ENCODE measurements around the gene RIMBP3B.
"Not testable (repeated sequence)": the region's sequence is repeated elsewhere in the genome, so short reads cannot be mapped to it uniquely, and the experiment has no call there.

Gene RIMBP3B

GRCh38 chr22:21418974-21419638, 35.6 kb downstream of the RIMBP3B start:
- not testable (repeated sequence) for DNase-seq

GRCh38 chr22:21420180-21420763, 36.7 kb downstream of the RIMBP3B start:
- DNase-seq, result not testable (repeated sequence)

DNA sequence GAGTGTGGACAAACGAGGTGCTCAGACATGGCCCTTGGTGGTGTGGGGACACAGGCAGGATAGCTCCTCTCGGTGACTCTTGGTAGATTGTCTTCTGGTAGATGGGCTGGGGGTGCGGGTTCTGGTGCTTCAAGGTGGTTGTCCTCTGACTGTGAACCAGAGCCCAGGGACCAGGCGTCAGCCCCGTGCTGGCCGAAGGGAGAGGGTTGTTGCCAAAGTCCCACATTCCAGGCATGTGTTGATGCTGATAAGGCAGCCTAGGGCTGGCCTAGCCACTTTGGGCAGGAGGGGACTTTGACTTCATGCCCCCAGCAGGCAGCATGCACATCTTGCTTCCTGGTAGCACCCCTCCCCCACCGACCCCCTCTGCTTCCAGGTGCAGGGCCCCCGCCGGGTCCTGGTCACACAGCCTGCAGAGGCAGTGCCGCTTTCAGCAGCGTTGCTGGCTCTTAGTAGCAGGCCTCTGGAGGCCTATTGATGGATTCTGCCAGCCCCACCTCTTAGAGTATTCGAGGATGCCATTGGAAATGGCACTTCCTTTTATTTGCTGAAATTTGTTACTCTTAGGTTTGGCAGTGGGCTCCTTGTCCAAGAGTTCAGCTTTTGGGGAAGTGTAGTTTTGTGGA, 40.6 kb downstream of the RIMBP3B start:
- DNase-seq, result not testable (repeated sequence)

GRCh38 chr22:21434378-21435233, 51.1 kb downstream of the RIMBP3B start:
- not testable (repeated sequence) for DNase-seq

DNA sequence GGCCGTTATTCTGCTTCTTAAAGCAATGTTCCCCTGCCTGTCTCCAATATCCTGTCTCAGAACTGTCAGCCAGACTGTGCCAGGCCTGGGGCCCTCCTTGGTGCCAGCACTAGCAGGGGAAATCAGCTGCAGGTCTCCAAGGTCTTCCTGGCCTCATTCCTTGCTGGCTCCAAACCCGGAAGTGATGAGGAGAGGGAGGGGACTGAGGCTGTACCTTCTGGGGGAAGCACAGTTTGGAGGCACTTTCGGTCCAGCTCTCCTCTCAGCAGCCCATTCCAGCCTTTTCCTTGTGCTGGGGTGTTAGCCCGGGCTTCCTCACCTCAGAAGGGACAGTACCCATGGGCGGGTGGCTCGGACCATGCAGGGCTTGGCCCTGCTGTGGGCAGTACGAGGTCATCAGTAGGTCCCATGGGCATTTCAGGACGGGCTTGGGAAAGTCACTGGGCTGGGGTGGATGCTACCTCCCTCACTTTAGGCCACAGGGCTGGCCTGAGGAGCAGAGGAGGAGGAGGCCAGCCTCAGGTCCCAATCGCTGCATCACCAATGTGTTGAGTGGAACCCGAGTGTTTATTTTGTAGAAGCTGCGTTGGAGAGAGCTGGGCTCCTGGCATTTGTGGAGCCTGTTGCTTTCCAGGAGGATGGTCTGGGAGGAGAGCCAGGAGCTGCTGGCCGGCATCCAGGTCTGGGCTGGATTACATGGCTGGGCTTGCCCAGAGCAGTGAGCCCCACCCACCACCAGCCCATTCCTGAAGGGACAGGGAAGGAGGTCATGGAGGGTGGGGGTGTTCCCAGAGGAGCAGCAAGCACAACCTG, 52.7 kb downstream of the RIMBP3B start:
- not testable (repeated sequence) for DNase-seq

DNA sequence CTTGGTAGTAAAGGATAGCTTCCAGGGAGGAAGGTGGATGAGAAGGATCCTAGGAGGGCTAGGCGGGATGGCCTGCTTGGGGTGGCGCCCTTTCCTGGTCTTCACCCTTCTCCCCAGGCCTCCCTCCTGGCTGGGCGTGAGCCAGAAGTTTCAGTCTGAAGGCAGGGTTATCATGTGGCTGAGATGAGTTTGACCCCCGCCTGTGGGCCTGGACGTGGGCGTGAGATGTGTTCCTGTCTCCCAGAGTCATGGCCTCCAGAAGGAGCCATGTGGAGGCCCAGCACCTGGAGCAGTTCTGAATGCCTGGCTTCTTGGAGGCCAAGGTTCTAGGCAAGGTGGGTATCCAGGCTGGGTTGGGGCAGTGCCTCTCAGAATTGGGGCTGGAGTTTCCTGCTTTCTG, 54.5 kb downstream of the RIMBP3B start:
- not testable (repeated sequence) for DNase-seq
